Panc1 (cell line): ENCODE data around the gene VPS35L.

Experiments used
- CTCF ChIP-seq: fragments of 450-650 bp; IDR thresholded peaks from 2 replicates; pipeline ENCODE4 v1.5.1; 2017; ENCODE audit warnings: mild to moderate bottlenecking
- POLR2AphosphoS5 ChIP-seq: IDR thresholded peaks from 2 replicates; pipeline ENCODE4 v1.6.1; 2012; ENCODE audit warnings: mild to moderate bottlenecking, low read depth, low read length, moderate library complexity

GRCh38 chr16:19708296-19709205 is 153.0 kb downstream of the VPS35L start:
- no peak for TF ChIP-seq POLR2AphosphoS5
- no peak for TF ChIP-seq CTCF
